Peyer's patch (tissue), 4 donors: ENCODE data around the gene PASK.

Source experiments
- CTCF ChIP-seq, 6 experiments: fragments of 450-650 bp in 4 of 6; fragments of 200-600 bp in 2 of 6; sonication (generic) in 1 of 6; IDR thresholded peaks; one replicate each; pipeline ENCODE4 v1.5.1; 2017 to 2019; ENCODE audit warnings: antibody characterized with exemption in 6 of 6, mild to moderate bottlenecking in 3 of 6, moderate library complexity in 1 of 6
- POLR2A ChIP-seq, 2 donors: fragments of 450-650 bp; IDR thresholded peaks; one replicate each; pipeline ENCODE4 v1.5.1; 2017; ENCODE audit warnings: antibody characterized with exemption in 2 of 2, mild to moderate bottlenecking in 2 of 2, moderate library complexity in 2 of 2

- TF ChIP-seq POLR2A (IDR thresholded peaks at IDR 0.05) (no peak), CTCF (IDR thresholded peaks at IDR 0.05) (no peak)
Observed at GRCh38 chr2:241070361-241070760, 78.9 kb downstream of the PASK start.
